Activated B cell treated with CpG ODN at 0.5 μM for 24 hours (primary cell): ENCODE measurements around the gene PRM2. TPM values are rescaled to one million over a fixed set of nuclear protein-coding genes. Genes with fewer than 3 reads are reported as not detected.

Experiments used
- ATAC-seq: fragments of 200-7000 bp; cut with Tn5 transposase; one replicate; pipeline ENCODE4 v1.10.0; 2021; ENCODE audit warnings: low read depth, mild to moderate bottlenecking, moderate library complexity
- CTCF ChIA-PET: fragments of 350-600 bp; sonication (Branson Sonifier 250); formaldehyde crosslinking; loops from one replicate; lab custom pipeline; 2021; ENCODE audit warnings: antibody characterized with exemption; lab: Charles Lee
- POLR2A ChIA-PET: fragments of 350-600 bp; sonication (Branson Sonifier 250); formaldehyde crosslinking; loops from one replicate; lab custom pipeline; 2021; ENCODE audit warnings: antibody characterized with exemption; lab: Charles Lee
- DNase-seq: peaks from one replicate; pipeline ENCODE4 v3.0.0; 2022
- H3K27ac Mint-ChIP-seq: one replicate; pipeline ENCODE4 v1.8.0; 2020; ENCODE audit warnings: mixed read lengths
- H3K27me3 Mint-ChIP-seq: one replicate; pipeline ENCODE4 v1.8.0; 2021; ENCODE audit warnings: mixed read lengths
- H3K36me3 Mint-ChIP-seq: one replicate; pipeline ENCODE4 v1.8.0; 2021; ENCODE audit warnings: low read depth, mixed read lengths
- H3K4me1 Mint-ChIP-seq: one replicate; pipeline ENCODE4 v1.8.0; 2021; ENCODE audit warnings: mixed read lengths
- H3K4me3 Mint-ChIP-seq: one replicate; pipeline ENCODE4 v1.8.0; 2020; ENCODE audit warnings: mild to moderate bottlenecking, mixed read lengths
- H3K9me3 Mint-ChIP-seq: one replicate; pipeline ENCODE4 v1.8.0; 2020; ENCODE audit warnings: mixed read lengths
- intact Hi-C: fragments of 100-400 bp; cut with micrococcal nuclease; formaldehyde crosslinking; loops from one replicate; pipeline ENCODE4 v1.15.1; 2024
- total RNA-seq: library from RNA; stranded (reverse); gene quantifications from 2 replicates; pipeline ENCODE4 v1.2.3, GENCODE V29; 2022
- TF ChIP-seq, protein P1 (sequence below): fragments of 200-600 bp; IDR thresholded peaks from one replicate; pipeline ENCODE4 v1.8.0; 2022; ENCODE audit warnings: antibody characterized with exemption, mild to moderate bottlenecking

The PRM2 gene, protein sequence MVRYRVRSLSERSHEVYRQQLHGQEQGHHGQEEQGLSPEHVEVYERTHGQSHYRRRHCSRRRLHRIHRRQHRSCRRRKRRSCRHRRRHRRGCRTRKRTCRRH
- not detected in 2 replicates for total RNA-seq

DNA sequence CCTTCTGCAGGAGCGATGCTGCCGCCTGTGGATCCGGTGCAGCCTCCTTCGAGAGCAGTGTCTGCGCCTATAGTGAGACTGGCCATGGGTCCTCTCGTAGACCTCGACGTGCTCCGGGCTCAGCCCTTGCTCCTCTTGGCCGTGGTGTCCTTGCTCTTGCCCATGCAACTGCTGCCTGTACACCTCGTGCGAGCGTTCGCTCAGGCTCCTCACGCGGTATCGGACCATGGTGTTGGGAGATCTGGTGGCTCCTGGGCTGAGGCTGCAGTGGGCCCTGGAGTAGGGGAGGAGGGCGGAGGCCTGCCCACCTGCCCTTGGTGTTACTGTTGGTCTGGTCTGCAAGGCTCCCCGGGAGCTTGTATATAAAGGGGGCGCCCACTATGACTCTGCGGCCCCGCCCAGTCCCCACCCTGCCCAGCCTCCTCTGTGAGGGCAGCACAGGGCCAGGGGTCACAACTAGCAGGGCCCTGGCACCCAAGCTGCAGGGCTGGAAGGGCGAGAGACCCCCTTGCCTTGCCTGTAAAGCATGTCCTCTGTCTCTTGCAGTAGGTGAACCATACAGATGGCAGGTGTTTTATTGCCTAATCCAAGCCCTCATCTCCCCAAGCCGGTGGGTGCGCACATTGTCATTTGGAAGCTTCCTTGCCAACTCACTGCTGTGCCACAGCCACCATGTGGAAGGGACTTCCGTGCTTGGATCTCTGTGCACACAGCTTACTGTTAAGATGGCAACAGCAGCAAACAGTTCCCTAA lies at the start of gene PRM2:
Gene PRM2, minus strand, starts transcription at position 338 of the 753 bp plus-strand sequence. Its CDS starts 110 bp downstream, at position 228.
- no peaks in the 10 kb centered on the region for H3K9me3 Mint-ChIP-seq
- CTCF ChIA-PET = interaction anchor here (1.8 kb wide), 1 partner anchor 21 kb away, joined by 4 read pairs; no protein-coding TSS in a partner anchor
- H3K36me3 Mint-ChIP-seq = no peaks in the 10 kb centered on the region
- TF ChIP-seq, protein P1, sequence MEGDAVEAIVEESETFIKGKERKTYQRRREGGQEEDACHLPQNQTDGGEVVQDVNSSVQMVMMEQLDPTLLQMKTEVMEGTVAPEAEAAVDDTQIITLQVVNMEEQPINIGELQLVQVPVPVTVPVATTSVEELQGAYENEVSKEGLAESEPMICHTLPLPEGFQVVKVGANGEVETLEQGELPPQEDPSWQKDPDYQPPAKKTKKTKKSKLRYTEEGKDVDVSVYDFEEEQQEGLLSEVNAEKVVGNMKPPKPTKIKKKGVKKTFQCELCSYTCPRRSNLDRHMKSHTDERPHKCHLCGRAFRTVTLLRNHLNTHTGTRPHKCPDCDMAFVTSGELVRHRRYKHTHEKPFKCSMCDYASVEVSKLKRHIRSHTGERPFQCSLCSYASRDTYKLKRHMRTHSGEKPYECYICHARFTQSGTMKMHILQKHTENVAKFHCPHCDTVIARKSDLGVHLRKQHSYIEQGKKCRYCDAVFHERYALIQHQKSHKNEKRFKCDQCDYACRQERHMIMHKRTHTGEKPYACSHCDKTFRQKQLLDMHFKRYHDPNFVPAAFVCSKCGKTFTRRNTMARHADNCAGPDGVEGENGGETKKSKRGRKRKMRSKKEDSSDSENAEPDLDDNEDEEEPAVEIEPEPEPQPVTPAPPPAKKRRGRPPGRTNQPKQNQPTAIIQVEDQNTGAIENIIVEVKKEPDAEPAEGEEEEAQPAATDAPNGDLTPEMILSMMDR = no peak
- DNase-seq = no peak
- no peak within 1 kb of the TSS for H3K4me3 Mint-ChIP-seq
- H3K27ac Mint-ChIP-seq = no peak within 1 kb of the TSS
- intact Hi-C loops = no loop called here
- POLR2A ChIA-PET = interaction anchor here (0.6 to 0.7 kb wide), 2 partner anchors 79 to 84 kb away, joined by 3 to 5 read pairs; no protein-coding TSS in a partner anchor
- ATAC-seq = no peak
- no peaks in the 10 kb centered on the region for H3K27me3 Mint-ChIP-seq
- H3K4me1 Mint-ChIP-seq = peaks cover 17% of the 10 kb centered on the region

- peak overlapping the region; percentile 39 for H3K4me3 Mint-ChIP-seq
These were observed 49.3 kb upstream of the PRM2 start for GRCh38 chr16:11325404-11326083.

GRCh38 chr16:11323551-11324336 lies 47.5 kb upstream of the PRM2 start:
- CTCF ChIA-PET = interaction anchor here (1.5 to 3.7 kb wide), 2 partner anchors 12 to 26 kb away, joined by 4 to 11 read pairs; no protein-coding TSS in a partner anchor
- H3K4me3 Mint-ChIP-seq = no peak overlapping the region
- peaks cover 50% of the 10 kb centered on the region for H3K4me1 Mint-ChIP-seq
- POLR2A ChIA-PET = interaction anchor here (0.8 to 9.0 kb wide), 4 partner anchors 13 to 111 kb away, joined by 4 to 157 read pairs (median 122); partner anchors contain the start of gene SOCS1
- no peak for DNase-seq
- ATAC-seq = no peak
- TF ChIP-seq, protein P1 = no peak
- no peaks in the 10 kb centered on the region for H3K9me3 Mint-ChIP-seq
- intact Hi-C loops = no loop called here
- no peak overlapping the region for H3K27ac Mint-ChIP-seq
- H3K36me3 Mint-ChIP-seq = no peaks in the 10 kb centered on the region
- no peaks in the 10 kb centered on the region for H3K27me3 Mint-ChIP-seq

More at GRCh38 chr16:11325404-11326083, 49.3 kb upstream of the PRM2 start:
- intact Hi-C loops = no loop called here
- ChIA-PET POLR2A (interaction anchor here (0.6 to 9.0 kb wide), 7 partner anchors 15 to 361 kb away, joined by 3 to 157 read pairs (median 62); partner anchors contain the start of gene SOCS1), CTCF (interaction anchor here (3.7 to 6.4 kb wide), 3 partner anchors 14 to 69 kb away, joined by 11 to 49 read pairs (median 28); partner anchors contain the start of gene SOCS1)
- TF ChIP-seq, protein P1 = no peak
- DNase-seq (no peak), ATAC-seq (peak; percentile 19)
- peaks cover 66% of the 10 kb centered on the region for H3K4me1 Mint-ChIP-seq
- no peaks in the 10 kb centered on the region for H3K27me3 Mint-ChIP-seq
- H3K9me3 Mint-ChIP-seq = no peaks in the 10 kb centered on the region
- H3K27ac Mint-ChIP-seq = peak overlapping the region; percentile 78
- H3K36me3 Mint-ChIP-seq = no peaks in the 10 kb centered on the region

- no peak overlapping the region for H3K27ac Mint-ChIP-seq
- no peaks in the 10 kb centered on the region for H3K36me3 Mint-ChIP-seq
- ChIA-PET CTCF (interaction anchor here (1.5 kb wide), 1 partner anchor 25 kb away, joined by 4 read pairs; no protein-coding TSS in a partner anchor), POLR2A (interaction anchor here (0.6 to 9.0 kb wide), 4 partner anchors 12 to 452 kb away, joined by 3 to 157 read pairs (median 122); partner anchors contain the start of gene SOCS1)
- H3K4me3 Mint-ChIP-seq = no peak overlapping the region
- peaks cover 42% of the 10 kb centered on the region for H3K4me1 Mint-ChIP-seq
- DNase-seq = no peak
- ATAC-seq = no peak
- no peaks in the 10 kb centered on the region for H3K27me3 Mint-ChIP-seq
- H3K9me3 Mint-ChIP-seq = no peaks in the 10 kb centered on the region
- intact Hi-C loops = no loop called here
- TF ChIP-seq, protein P1 = no peak
These were observed 46.5 kb upstream of the PRM2 start for GRCh38 chr16:11322823-11323222.
